MM.1S (cell line): Measurements from ENCODE around the gene ERCC5.

Source experiments
- EZH2 ChIP-seq: fragments of 300-600 bp; sonication (generic); optimal IDR thresholded peaks from 2 replicates; pipeline ENCODE3; 2017; ENCODE audit warnings: low read depth, mild to moderate bottlenecking, antibody characterized with exemption, low read length, mixed read lengths
- EZH2phosphoT487 ChIP-seq: fragments of 300-600 bp; sonication (generic); IDR thresholded peaks from 2 replicates; pipeline ENCODE4 v1.6.1; 2018; ENCODE audit warnings: antibody characterized with exemption, low read length
- TF ChIP-seq, protein P1 (sequence below): fragments of 300-600 bp; sonication (generic); IDR thresholded peaks from 2 replicates; pipeline ENCODE4 v1.5.1; 2016; ENCODE audit warnings: antibody characterized with exemption, low read length, mixed read lengths

DNA sequence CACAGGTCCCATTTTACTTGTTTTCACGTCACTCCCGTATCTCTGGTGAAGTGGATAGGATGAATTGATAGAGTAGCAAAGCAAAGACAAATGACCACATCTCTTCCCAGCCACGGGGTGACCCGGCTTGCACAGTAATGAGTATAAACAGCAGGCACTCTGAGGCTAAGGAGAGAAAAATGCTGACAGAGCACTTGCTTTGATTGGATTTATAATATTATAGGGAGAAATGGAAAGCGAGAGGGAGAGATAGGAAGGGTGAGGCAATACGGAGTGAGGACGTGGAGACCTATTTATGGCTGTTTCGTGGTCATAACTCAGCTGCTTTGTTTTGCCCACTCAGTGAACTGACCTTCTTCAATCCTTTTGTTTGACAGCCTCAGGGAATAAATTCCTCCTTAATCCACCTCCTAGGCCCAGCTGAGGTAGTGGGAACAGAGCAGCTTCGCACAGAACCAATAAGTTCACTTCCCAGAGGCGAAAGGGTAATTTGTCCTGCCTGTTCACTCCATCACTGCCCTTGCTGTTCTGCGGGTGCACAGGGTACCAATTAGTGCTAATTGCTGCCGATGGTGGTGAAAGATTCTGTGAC lies 68.6 kb downstream of the ERCC5 start:
- TF ChIP-seq, protein P1, sequence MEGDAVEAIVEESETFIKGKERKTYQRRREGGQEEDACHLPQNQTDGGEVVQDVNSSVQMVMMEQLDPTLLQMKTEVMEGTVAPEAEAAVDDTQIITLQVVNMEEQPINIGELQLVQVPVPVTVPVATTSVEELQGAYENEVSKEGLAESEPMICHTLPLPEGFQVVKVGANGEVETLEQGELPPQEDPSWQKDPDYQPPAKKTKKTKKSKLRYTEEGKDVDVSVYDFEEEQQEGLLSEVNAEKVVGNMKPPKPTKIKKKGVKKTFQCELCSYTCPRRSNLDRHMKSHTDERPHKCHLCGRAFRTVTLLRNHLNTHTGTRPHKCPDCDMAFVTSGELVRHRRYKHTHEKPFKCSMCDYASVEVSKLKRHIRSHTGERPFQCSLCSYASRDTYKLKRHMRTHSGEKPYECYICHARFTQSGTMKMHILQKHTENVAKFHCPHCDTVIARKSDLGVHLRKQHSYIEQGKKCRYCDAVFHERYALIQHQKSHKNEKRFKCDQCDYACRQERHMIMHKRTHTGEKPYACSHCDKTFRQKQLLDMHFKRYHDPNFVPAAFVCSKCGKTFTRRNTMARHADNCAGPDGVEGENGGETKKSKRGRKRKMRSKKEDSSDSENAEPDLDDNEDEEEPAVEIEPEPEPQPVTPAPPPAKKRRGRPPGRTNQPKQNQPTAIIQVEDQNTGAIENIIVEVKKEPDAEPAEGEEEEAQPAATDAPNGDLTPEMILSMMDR, result no peak
- TF ChIP-seq EZH2, result no peak
- no peak for TF ChIP-seq EZH2phosphoT487
